ENCODE measurements around the gene ARL17B.
"Not testable (repeated sequence)": the region's sequence is repeated elsewhere in the genome, so short reads cannot be mapped to it uniquely, and the experiment has no call there.

Gene ARL17B

DNA sequence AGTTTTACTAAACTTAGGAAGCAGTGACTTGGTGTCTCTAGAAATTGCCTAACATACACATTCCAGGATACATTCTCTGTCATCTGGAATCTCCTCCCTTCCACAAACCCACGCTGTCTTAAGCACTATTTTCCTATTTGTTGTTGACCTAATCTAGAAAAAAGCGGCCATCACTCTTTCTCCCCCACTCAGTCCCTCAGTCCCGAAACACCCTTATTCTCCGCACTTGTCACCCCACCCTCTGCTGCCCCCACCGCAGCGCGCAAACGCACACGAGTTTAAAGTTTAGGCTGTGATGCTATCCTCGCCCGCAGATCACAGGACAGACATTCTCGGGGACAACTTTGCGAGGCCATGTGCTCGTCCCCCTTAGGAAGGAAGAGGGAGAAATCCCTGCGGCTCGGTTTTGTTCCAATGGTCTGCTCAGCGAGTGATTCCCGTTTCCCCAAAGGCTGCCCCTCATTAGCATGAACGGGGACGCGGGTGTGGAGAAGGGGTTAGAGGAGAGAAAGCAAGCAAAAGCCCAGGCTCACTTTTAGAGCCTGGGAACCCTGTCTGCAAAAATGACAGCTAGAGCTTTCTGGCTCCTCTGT lies 95.4 kb downstream of the ARL17B start:
- H3K9me3 ChIP-seq (ENCODE audit: control insufficient read depth, insufficient read depth, low read depth, low read length); H3K4me1 ChIP-seq (ENCODE audit: control insufficient read depth, insufficient read depth, low read length); H3K27ac ChIP-seq (ENCODE audit: low read depth, low read length); H3K36me3 ChIP-seq (ENCODE audit: control insufficient read depth, insufficient read depth, low read length): not testable (repeated sequence)
- Histone ChIP-seq H3K27me3 (ENCODE audit: control insufficient read depth, insufficient read depth, low read length) (peaks cover 70% of the 10 kb centered on the region), H3K9ac (ENCODE audit: low read length) (peak overlapping the region; percentile 66), H3K4me3 (ENCODE audit: low read depth, low read length) (peak overlapping the region; percentile 69)

DNA sequence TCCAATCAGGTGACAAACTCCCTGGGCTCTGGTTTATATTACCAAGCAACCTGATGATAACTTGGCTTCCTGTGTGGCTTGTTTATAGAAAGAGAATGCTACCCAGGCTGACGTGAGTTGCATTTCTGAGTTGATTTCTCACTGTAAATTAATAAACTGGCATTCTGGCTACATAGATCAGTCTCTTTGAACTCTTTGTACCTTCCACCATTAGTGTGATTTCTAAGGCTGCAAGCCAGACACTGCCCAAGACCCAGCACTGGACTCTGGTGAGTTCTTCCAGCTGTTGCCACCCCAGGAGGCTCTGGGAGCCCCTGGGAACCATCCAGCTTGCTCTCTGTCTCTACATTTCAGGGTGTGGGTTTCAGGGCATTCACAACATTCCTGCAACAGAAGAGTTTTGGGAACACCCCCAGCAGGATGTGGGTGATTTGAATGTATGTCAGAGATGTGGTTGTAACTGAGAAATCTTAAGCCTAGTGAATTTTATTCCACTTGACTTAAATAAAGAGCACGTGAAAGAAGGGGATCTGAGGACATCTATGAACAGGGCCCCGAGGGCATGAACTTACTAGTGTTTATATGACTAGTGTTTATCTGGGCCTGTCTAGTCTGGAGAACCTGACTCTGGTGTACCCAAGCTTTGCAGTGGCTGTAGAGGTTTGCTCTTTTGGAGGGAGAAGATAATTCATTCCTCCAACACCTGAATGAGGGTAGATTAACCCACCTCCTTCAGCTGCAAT lies 96.9 kb downstream of the ARL17B start:
- Histone ChIP-seq H3K4me1 (ENCODE audit: control insufficient read depth, insufficient read depth, low read length) (peaks cover 9% of the 10 kb centered on the region), H3K9ac (ENCODE audit: low read length) (no peak overlapping the region), H3K4me3 (ENCODE audit: low read depth, low read length) (no peak overlapping the region), H3K9me3 (ENCODE audit: control insufficient read depth, insufficient read depth, low read depth, low read length) (no peaks in the 10 kb centered on the region), H3K36me3 (ENCODE audit: control insufficient read depth, insufficient read depth, low read length) (no peaks in the 10 kb centered on the region), H3K27me3 (ENCODE audit: control insufficient read depth, insufficient read depth, low read length) (peaks cover 81% of the 10 kb centered on the region), H3K27ac (ENCODE audit: low read depth, low read length) (no peak overlapping the region)

DNA sequence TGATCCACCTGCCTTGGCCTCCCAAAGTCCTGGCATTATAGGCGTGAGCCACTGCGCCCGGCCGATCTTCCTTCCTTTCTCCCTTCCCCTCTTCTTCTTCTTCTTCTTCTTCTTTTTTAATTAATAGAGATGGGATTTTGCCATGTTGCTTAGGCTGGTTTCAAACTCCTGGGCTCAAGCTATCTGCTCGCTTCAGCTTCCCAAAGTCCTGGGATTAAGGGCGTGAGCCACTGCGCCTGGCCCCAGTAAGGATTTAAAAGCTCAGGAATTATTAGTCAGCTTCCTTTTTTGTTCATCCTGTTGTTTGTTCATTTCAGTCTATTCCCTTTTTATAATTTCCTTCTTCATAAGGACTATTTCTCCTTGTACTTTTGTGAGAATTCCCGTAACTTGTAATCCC lies 99.3 kb downstream of the ARL17B start:
- Histone ChIP-seq H3K9ac (ENCODE audit: low read length) (no peak overlapping the region), H3K4me1 (ENCODE audit: control insufficient read depth, insufficient read depth, low read length) (peaks cover 5% of the 10 kb centered on the region), H3K36me3 (ENCODE audit: control insufficient read depth, insufficient read depth, low read length) (no peaks in the 10 kb centered on the region), H3K27me3 (ENCODE audit: control insufficient read depth, insufficient read depth, low read length) (peaks cover 65% of the 10 kb centered on the region), H3K4me3 (ENCODE audit: low read depth, low read length) (no peak overlapping the region), H3K9me3 (ENCODE audit: control insufficient read depth, insufficient read depth, low read depth, low read length) (no peaks in the 10 kb centered on the region), H3K27ac (ENCODE audit: low read depth, low read length) (no peak overlapping the region)

DNA sequence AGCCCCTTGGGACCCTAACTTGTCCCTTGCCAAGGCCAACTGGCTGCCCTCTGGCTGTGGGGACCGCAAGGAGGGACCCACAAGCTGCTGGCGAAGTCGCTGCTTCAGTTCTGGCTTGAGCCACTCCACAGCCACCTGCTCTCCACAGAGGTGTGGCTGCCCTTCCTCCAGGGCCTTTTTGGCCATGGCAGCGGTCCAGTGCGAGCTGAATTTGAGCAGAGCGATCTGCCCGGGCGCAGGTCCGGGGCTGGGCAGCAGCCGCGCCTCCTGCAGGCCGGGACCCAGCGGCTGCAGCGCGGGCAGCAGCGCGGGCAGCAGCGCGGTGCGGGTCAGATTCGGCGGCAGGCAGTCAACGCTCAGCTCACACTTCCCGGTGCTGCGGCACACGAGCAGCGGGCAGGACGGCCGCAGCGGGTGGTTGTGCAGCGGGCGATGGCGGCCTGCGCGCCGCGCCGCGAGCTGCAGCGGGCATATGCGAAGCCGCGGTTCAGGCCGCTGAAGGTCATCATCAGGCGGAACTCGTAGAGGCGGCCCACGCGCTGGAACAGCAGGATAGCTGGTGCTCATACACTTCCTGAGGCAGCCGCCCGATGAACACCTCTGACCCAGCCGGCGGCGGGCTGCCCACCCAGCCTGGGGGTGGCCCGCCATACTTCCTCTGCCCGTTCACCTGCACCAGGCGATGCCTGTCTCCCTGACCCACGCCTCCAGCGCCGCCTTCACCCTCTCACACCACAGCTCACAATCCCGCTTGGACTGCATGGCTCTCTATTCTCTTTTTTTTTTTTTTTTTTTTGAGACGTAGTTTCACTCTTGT lies 101.5 kb downstream of the ARL17B start:
- not testable (repeated sequence) for H3K36me3 ChIP-seq (ENCODE audit: control insufficient read depth, insufficient read depth, low read length); H3K4me1 ChIP-seq (ENCODE audit: control insufficient read depth, insufficient read depth, low read length); H3K27ac ChIP-seq (ENCODE audit: low read depth, low read length); H3K9me3 ChIP-seq (ENCODE audit: control insufficient read depth, insufficient read depth, low read depth, low read length); H3K9ac ChIP-seq (ENCODE audit: low read length)
- peak overlapping the region; percentile 59 for H3K4me3 ChIP-seq (ENCODE audit: low read depth, low read length)
- peaks cover 44% of the 10 kb centered on the region for H3K27me3 ChIP-seq (ENCODE audit: control insufficient read depth, insufficient read depth, low read length)

DNA sequence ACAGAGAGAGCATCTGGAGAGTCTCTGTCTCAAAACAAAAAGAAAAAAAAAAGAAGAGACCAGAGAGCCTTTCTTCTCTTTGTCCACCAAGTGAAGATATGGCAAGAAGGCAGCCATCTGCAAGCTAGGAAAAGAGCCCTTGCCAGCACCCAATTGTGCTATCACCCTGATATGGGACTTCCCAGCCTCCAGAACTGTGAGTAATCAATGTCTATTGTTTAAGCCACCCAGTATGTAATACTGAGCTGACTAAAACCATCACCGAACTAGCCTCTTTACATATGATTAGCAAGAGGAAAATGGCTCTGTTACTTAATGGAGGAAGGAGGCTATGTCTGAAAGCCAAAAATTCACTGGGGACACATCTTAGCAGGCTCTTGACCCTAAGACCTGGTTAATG lies 105.2 kb downstream of the ARL17B start:
- H3K27me3 ChIP-seq (ENCODE audit: control insufficient read depth, insufficient read depth, low read length): peaks cover 20% of the 10 kb centered on the region
- not testable (repeated sequence) for H3K4me3 ChIP-seq (ENCODE audit: low read depth, low read length); H3K9me3 ChIP-seq (ENCODE audit: control insufficient read depth, insufficient read depth, low read depth, low read length); H3K9ac ChIP-seq (ENCODE audit: low read length); H3K4me1 ChIP-seq (ENCODE audit: control insufficient read depth, insufficient read depth, low read length); H3K27ac ChIP-seq (ENCODE audit: low read depth, low read length); H3K36me3 ChIP-seq (ENCODE audit: control insufficient read depth, insufficient read depth, low read length)

DNA sequence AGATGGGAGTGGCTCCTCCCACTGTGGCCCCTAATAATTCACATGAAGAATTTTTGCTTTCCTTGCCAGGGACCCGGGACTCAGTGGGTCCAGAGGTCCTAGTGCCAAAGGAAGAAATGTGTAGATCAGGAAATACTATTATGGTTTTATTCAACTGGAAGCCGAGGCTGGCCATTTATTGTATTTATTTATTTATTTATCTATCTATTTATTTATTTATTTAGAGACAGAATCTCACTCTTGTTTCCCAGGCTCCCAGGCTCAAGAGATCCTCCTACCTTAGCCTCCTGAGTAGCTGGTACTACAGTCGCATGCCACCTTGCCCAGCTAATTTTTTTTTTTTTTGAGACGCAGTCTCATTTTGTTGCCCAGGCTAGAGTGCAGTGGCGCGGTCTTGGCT lies 107.4 kb downstream of the ARL17B start:
- not testable (repeated sequence) for H3K9me3 ChIP-seq (ENCODE audit: control insufficient read depth, insufficient read depth, low read depth, low read length); H3K4me3 ChIP-seq (ENCODE audit: low read depth, low read length); H3K9ac ChIP-seq (ENCODE audit: low read length); H3K27me3 ChIP-seq (ENCODE audit: control insufficient read depth, insufficient read depth, low read length); H3K27ac ChIP-seq (ENCODE audit: low read depth, low read length); H3K4me1 ChIP-seq (ENCODE audit: control insufficient read depth, insufficient read depth, low read length); H3K36me3 ChIP-seq (ENCODE audit: control insufficient read depth, insufficient read depth, low read length)

DNA sequence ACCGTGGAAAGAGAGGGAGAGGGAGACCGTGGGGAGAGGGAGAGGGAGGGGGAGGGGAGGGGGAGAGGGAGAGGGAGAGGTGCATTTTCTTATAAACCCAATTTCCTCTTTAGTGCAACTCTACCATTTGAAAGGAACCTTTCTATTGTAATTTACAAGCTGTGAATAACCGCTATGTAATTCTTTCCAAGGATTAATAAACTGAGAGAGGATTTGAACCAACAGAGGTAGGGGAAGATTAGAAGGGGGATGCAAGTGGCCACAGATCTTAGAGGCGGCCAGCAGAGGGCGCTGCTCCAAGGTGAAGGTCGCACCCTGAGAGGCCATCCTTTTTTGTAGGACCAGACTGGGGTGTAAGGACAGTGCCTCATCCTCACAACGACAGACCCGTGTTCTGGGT lies 107.8 kb downstream of the ARL17B start:
- H3K9me3 ChIP-seq (ENCODE audit: control insufficient read depth, insufficient read depth, low read depth, low read length); H3K27ac ChIP-seq (ENCODE audit: low read depth, low read length); H3K36me3 ChIP-seq (ENCODE audit: control insufficient read depth, insufficient read depth, low read length); H3K4me3 ChIP-seq (ENCODE audit: low read depth, low read length); H3K4me1 ChIP-seq (ENCODE audit: control insufficient read depth, insufficient read depth, low read length); H3K27me3 ChIP-seq (ENCODE audit: control insufficient read depth, insufficient read depth, low read length); H3K9ac ChIP-seq (ENCODE audit: low read length): not testable (repeated sequence)

DNA sequence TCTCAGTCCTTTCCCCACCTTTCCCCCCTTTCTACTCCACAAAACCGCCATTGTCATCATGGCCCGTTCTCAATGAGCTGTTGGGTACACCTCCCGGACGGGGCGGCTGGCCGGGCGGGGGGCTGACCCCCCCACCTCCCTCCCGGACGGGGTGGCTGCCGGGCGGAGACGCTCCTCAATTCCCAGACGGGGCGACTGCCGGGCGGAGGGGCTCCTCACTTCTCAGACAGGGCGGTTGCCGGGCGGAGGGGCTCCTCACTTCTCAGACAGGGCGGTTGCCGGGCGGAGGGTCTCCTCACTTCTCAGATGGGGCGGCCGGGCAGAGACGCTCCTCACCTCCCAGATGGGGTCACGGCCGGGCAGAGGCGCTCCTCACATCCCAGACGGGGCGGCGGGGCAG lies 108.8 kb downstream of the ARL17B start:
- H3K9me3 ChIP-seq (ENCODE audit: control insufficient read depth, insufficient read depth, low read depth, low read length); H3K9ac ChIP-seq (ENCODE audit: low read length); H3K36me3 ChIP-seq (ENCODE audit: control insufficient read depth, insufficient read depth, low read length); H3K4me3 ChIP-seq (ENCODE audit: low read depth, low read length); H3K4me1 ChIP-seq (ENCODE audit: control insufficient read depth, insufficient read depth, low read length); H3K27ac ChIP-seq (ENCODE audit: low read depth, low read length); H3K27me3 ChIP-seq (ENCODE audit: control insufficient read depth, insufficient read depth, low read length): not testable (repeated sequence)

DNA sequence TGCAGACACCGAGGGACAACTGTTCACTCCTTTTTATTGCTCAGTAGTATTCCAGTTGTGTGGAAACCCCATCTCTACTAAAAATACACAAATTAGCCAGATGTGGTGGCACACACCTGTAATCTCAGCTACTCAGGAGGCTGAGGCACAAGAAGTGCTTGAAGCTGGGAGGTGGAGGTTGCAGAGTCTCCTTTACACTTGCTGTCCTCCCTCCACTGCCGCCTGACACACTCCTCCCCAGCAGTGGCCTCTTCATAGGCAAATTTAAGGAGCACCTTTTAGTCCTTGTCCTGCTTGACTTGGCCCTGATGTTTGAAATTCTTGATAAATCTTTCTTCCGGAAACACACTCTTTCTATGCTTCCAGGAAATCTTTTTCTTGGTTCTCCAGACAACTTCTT lies 112.4 kb downstream of the ARL17B start:
- not testable (repeated sequence) for H3K36me3 ChIP-seq (ENCODE audit: control insufficient read depth, insufficient read depth, low read length); H3K9me3 ChIP-seq (ENCODE audit: control insufficient read depth, insufficient read depth, low read depth, low read length); H3K9ac ChIP-seq (ENCODE audit: low read length)

DNA sequence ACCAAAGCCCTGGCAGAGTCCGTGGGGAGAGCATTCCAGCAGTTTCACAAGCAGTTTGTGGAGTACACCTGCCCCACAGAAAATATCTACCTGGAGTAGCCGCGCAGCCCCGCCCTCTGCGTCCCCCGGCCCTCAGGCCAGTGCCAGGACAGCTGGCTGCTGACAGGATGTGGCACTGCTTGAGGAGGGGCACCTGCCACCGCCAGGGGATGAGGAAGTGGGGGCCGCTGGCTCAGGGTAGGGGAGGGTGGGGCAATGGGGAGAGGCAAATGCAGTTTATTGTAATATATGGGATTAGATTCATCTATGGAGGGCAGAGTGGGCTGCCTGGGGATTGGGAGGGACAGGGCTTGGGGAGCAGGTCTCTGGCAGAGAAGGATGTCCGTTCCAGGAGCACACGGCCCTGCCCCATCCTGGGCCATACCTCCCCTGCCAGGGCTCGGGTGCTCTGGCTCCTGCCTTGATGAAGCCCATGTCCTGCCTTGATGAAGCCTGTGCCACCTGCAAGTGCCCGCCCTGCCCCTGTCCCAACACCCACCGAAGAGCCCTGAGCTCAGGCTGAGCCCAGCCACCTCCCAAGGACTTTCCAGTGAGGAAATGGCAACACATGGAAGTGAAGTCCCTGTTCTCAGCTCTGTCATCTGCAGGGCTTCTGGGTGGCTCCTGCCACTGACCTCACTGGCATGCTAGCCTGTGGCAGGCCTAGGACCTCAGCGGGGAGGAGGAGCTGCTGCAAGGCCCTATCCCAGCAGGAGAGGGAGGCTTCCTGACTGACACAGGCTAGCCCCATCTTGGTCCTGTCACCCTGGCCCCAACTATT lies 116.4 kb downstream of the ARL17B start:
- H3K9ac ChIP-seq (ENCODE audit: low read length); H3K4me3 ChIP-seq (ENCODE audit: low read depth, low read length); H3K4me1 ChIP-seq (ENCODE audit: control insufficient read depth, insufficient read depth, low read length); H3K9me3 ChIP-seq (ENCODE audit: control insufficient read depth, insufficient read depth, low read depth, low read length); H3K36me3 ChIP-seq (ENCODE audit: control insufficient read depth, insufficient read depth, low read length); H3K27me3 ChIP-seq (ENCODE audit: control insufficient read depth, insufficient read depth, low read length); H3K27ac ChIP-seq (ENCODE audit: low read depth, low read length): not testable (repeated sequence)

More for the DNA sequence above, 112.4 kb downstream of the ARL17B start:
- not testable (repeated sequence) for H3K27me3 ChIP-seq (ENCODE audit: control insufficient read depth, insufficient read depth, low read length); H3K4me3 ChIP-seq (ENCODE audit: low read depth, low read length); H3K4me1 ChIP-seq (ENCODE audit: control insufficient read depth, insufficient read depth, low read length); H3K27ac ChIP-seq (ENCODE audit: low read depth, low read length)

Measured in HUES6 (cell line).